ENCODE results near the gene SPTLC3.

The SPTLC3 gene

GRCh38 chr20:13017235-13017634 is 8.5 kb downstream of the SPTLC3 start:
- no peak overlapping the region for H3K4me3 ChIP-seq (ENCODE audit: extremely low read depth, insufficient read depth, low read length, poor library complexity, severe bottlenecking)
- no CpG with 5 or more reads among the region's 1 CpG for WGBS, 2 experiments (ENCODE audit: insufficient coverage in 2 of 2)
- peaks cover 3% of the 10 kb centered on the region for H3K4me1 ChIP-seq (ENCODE audit: control insufficient read depth, insufficient read depth, low read length, poor library complexity, severe bottlenecking)
- no peak overlapping the region for H3K27ac ChIP-seq (ENCODE audit: low read depth, low read length, severe bottlenecking)
- H3K9me3 ChIP-seq (ENCODE audit: control insufficient read depth, low read length), result peaks cover 18% of the 10 kb centered on the region
- H3K36me3 ChIP-seq (ENCODE audit: control insufficient read depth, insufficient read depth, low read length), result no peaks in the 10 kb centered on the region

GRCh38 chr20:13017883-13018535 is 9.2 kb downstream of the SPTLC3 start:
- Histone ChIP-seq H3K27ac (ENCODE audit: low read depth, low read length, severe bottlenecking) (no peak overlapping the region), H3K36me3 (ENCODE audit: control insufficient read depth, insufficient read depth, low read length) (no peaks in the 10 kb centered on the region), H3K4me1 (ENCODE audit: control insufficient read depth, insufficient read depth, low read length, poor library complexity, severe bottlenecking) (peaks cover 6% of the 10 kb centered on the region), H3K9me3 (ENCODE audit: control insufficient read depth, low read length) (peaks cover 22% of the 10 kb centered on the region), H3K4me3 (ENCODE audit: extremely low read depth, insufficient read depth, low read length, poor library complexity, severe bottlenecking) (no peak overlapping the region)
- 75 to 100% methylated on average over 1 to 2 of the region's 2 CpGs for WGBS, 2 experiments (ENCODE audit: insufficient coverage in 2 of 2)

DNA sequence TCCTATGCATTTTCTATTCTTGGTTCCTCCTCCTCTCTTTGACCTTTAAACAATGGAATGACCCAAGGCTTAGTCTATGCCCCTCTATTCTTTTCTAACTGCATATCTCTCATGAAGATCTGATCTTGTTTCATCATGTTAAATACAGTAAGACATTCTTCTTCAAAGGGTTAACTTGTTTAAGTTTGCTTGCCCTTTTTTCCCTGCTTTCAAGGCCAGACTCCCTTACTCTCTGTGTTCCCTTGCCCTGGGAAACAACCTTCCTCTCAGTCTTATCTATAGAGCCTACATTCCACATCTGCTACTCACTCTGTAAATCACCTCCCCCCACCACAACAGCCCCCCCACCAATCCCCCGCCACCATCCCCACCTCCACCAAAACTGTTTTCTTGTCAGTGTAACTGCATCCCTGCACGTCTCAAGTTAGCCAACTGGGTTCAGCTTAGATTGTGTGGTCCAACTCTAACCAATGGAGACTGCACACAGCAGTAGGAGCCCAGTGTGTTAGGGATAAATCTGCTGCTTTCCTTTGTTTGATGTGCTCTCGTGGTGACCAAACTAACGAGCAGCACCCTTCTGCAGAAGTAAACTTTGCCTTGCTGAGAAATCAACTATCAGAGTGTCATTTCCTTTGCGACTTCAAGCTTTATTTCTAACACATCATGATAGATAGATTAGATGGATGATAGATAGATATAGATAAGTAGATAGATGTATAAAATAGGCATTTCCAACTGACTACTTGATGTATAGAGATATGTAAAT is 12.6 kb downstream of the SPTLC3 start:
- Histone ChIP-seq H3K27ac (ENCODE audit: low read depth, low read length, severe bottlenecking) (no peak overlapping the region), H3K4me3 (ENCODE audit: extremely low read depth, insufficient read depth, low read length, poor library complexity, severe bottlenecking) (no peak overlapping the region), H3K36me3 (ENCODE audit: control insufficient read depth, insufficient read depth, low read length) (no peaks in the 10 kb centered on the region), H3K9me3 (ENCODE audit: control insufficient read depth, low read length) (peaks cover 22% of the 10 kb centered on the region), H3K4me1 (ENCODE audit: control insufficient read depth, insufficient read depth, low read length, poor library complexity, severe bottlenecking) (peaks cover 13% of the 10 kb centered on the region)
- WGBS, 2 experiments (ENCODE audit: insufficient coverage in 2 of 2), result 96% methylated on average over 3 of the region's 5 CpGs; no CpG with 5 or more reads in 1 of the 2 experiments

GRCh38 chr20:13022401-13023155 is 13.8 kb downstream of the SPTLC3 start:
- Histone ChIP-seq H3K27ac (ENCODE audit: low read depth, low read length, severe bottlenecking) (no peak overlapping the region), H3K4me1 (ENCODE audit: control insufficient read depth, insufficient read depth, low read length, poor library complexity, severe bottlenecking) (peaks cover 13% of the 10 kb centered on the region), H3K36me3 (ENCODE audit: control insufficient read depth, insufficient read depth, low read length) (no peaks in the 10 kb centered on the region), H3K4me3 (ENCODE audit: extremely low read depth, insufficient read depth, low read length, poor library complexity, severe bottlenecking) (no peak overlapping the region), H3K9me3 (ENCODE audit: control insufficient read depth, low read length) (peaks cover 22% of the 10 kb centered on the region)
- WGBS, 2 experiments (ENCODE audit: insufficient coverage in 2 of 2), result 81 to 91% methylated on average over 3 to 4 of the region's 4 CpGs

DNA sequence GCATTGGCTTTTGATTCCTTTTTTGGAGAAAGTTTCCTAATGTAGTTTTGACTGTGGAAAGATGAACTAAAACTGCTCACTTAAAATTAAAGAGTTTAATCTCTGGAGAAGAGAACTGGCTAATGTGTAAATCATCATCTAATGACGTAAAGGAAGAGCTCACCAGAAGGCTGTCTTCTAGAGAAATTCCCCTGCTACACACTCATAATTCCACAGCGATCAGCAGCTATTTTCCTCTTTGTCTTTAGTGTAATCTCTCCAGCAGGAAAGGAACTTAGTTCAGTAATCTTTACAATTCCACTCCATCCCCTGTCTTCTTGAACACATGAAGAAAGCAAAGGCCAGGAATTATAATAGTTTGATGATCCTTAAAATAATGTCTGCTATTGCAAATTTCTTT is 15.8 kb downstream of the SPTLC3 start:
- Histone ChIP-seq H3K4me3 (ENCODE audit: extremely low read depth, insufficient read depth, low read length, poor library complexity, severe bottlenecking) (no peak overlapping the region), H3K9me3 (ENCODE audit: control insufficient read depth, low read length) (peaks cover 19% of the 10 kb centered on the region), H3K4me1 (ENCODE audit: control insufficient read depth, insufficient read depth, low read length, poor library complexity, severe bottlenecking) (peaks cover 18% of the 10 kb centered on the region), H3K36me3 (ENCODE audit: control insufficient read depth, insufficient read depth, low read length) (no peaks in the 10 kb centered on the region), H3K27ac (ENCODE audit: low read depth, low read length, severe bottlenecking) (no peak overlapping the region)
- WGBS, 2 experiments (ENCODE audit: insufficient coverage in 2 of 2), result 100% methylated on average over 1 of the region's 2 CpGs

DNA sequence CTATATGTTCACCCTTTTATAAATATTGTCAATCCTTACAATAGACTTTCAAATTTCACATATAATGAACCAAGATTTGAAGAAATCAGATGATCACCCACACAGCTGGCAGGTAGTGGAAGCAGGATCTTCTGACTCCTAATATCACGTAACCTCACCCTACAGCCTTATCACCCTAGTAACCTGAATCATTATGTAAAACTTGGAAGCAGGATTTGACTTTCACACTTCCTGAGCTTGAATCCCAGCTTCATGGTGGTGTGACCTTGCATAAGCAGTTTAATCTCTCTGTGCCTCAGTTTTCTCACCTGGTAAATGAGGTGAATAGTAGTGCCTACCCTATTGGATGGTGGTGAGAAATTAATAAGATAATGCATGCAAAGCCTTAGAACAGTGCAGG is 16.4 kb downstream of the SPTLC3 start:
- H3K36me3 ChIP-seq (ENCODE audit: control insufficient read depth, insufficient read depth, low read length), result no peaks in the 10 kb centered on the region
- no peak overlapping the region for H3K4me3 ChIP-seq (ENCODE audit: extremely low read depth, insufficient read depth, low read length, poor library complexity, severe bottlenecking)
- WGBS, 2 experiments (ENCODE audit: insufficient coverage in 2 of 2), result 100% methylated on average over 1 of the region's 1 CpG; no CpG with 5 or more reads in 1 of the 2 experiments
- peaks cover 21% of the 10 kb centered on the region for H3K4me1 ChIP-seq (ENCODE audit: control insufficient read depth, insufficient read depth, low read length, poor library complexity, severe bottlenecking)
- H3K27ac ChIP-seq (ENCODE audit: low read depth, low read length, severe bottlenecking), result no peak overlapping the region
- H3K9me3 ChIP-seq (ENCODE audit: control insufficient read depth, low read length), result peaks cover 19% of the 10 kb centered on the region

GRCh38 chr20:13028001-13028400 is 19.2 kb downstream of the SPTLC3 start:
- no peak overlapping the region for H3K27ac ChIP-seq (ENCODE audit: low read depth, low read length, severe bottlenecking)
- 81 to 95% methylated on average over 2 of the region's 4 CpGs for WGBS, 2 experiments (ENCODE audit: insufficient coverage in 2 of 2)
- no peak overlapping the region for H3K4me3 ChIP-seq (ENCODE audit: extremely low read depth, insufficient read depth, low read length, poor library complexity, severe bottlenecking)

DNA sequence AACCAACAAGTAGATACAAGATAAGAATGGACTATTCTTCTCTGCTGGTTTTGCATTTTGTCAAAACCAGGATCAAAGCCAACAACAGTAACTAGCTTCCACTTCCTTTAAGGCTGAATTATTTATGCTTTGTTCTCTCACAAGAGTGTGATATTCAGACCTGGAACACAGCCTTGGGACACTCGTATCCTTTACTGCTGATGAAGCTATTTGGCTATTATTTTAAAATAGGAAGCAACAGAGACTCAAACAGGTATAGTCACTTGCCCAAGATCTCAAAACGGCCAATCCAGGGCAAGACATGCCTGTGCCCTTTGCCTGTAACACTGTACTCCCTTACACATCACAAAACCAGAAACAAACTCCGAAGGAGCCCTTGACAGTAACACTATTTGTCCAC is 19.9 kb downstream of the SPTLC3 start:
- no peak overlapping the region for H3K4me3 ChIP-seq (ENCODE audit: extremely low read depth, insufficient read depth, low read length, poor library complexity, severe bottlenecking)
- no peaks in the 10 kb centered on the region for H3K9me3 ChIP-seq (ENCODE audit: control insufficient read depth, low read length)
- 74 to 90% methylated on average over 2 to 3 of the region's 3 CpGs for WGBS, 2 experiments (ENCODE audit: insufficient coverage in 2 of 2)
- peaks cover 19% of the 10 kb centered on the region for H3K4me1 ChIP-seq (ENCODE audit: control insufficient read depth, insufficient read depth, low read length, poor library complexity, severe bottlenecking)
- H3K36me3 ChIP-seq (ENCODE audit: control insufficient read depth, insufficient read depth, low read length), result no peaks in the 10 kb centered on the region
- no peak overlapping the region for H3K27ac ChIP-seq (ENCODE audit: low read depth, low read length, severe bottlenecking)

More at GRCh38 chr20:13028001-13028400, 19.2 kb downstream of the SPTLC3 start:
- H3K9me3 ChIP-seq (ENCODE audit: control insufficient read depth, low read length), result no peaks in the 10 kb centered on the region
- H3K4me1 ChIP-seq (ENCODE audit: control insufficient read depth, insufficient read depth, low read length, poor library complexity, severe bottlenecking), result peaks cover 21% of the 10 kb centered on the region
- no peaks in the 10 kb centered on the region for H3K36me3 ChIP-seq (ENCODE audit: control insufficient read depth, insufficient read depth, low read length)

DNA sequence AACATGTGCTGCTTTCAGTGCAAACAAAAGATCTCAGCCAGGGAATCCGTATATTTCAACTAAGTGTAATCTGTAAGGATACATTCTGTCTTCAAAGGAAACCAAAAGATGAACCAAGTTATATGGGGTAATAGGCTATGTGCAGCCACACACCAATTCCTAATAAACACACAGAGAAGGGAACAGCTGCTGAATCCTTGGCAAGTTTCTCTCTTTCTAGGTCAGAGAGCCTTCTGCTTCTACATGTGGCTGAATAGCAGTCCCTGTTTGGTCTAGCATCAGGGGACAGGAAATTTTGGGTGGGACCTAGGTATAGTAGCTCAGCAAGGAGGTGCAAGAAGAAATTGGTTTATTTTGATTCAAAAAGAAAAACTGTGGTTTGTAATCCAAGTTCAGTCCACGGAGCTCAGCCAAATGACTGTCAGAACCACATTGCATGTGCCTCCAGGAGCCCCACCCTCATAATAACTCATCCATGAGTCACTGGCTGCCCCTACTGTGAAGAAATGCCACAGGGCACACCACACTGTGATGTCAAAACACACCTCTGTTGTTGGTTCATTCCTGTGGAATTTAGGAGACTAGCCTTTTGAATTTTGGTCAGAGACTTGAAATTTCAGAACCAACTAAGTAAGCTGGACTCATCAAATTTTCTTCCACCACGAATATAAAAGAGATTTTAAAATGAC is 21.1 kb downstream of the SPTLC3 start:
- H3K4me1 ChIP-seq (ENCODE audit: control insufficient read depth, insufficient read depth, low read length, poor library complexity, severe bottlenecking), result peaks cover 18% of the 10 kb centered on the region
- no peaks in the 10 kb centered on the region for H3K36me3 ChIP-seq (ENCODE audit: control insufficient read depth, insufficient read depth, low read length)
- no peaks in the 10 kb centered on the region for H3K9me3 ChIP-seq (ENCODE audit: control insufficient read depth, low read length)
- no peak overlapping the region for H3K4me3 ChIP-seq (ENCODE audit: extremely low read depth, insufficient read depth, low read length, poor library complexity, severe bottlenecking)
- WGBS, 2 experiments (ENCODE audit: insufficient coverage in 2 of 2), result 20 to 25% methylated on average over 1 of the region's 3 CpGs
- peak overlapping the region; percentile 34 for H3K27ac ChIP-seq (ENCODE audit: low read depth, low read length, severe bottlenecking)

DNA sequence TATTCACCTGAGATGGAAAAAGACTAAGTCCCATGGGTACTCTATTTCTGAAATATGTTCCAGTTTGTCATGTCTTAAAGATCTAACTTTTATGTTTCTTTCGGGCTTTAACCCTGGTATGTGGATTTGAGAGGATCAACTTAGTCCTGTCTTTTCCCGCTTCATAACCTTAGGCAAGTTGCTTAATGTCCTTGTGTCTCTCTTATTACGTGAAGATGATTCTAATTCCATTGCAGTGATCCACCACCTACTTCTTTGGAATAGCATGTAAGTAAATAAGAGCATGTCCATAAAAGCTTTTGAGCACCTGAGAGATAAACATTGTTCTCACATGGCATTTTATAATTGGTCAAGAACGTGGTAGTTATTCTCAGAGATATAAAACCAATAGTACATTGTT is 23.0 kb downstream of the SPTLC3 start:
- H3K36me3 ChIP-seq (ENCODE audit: control insufficient read depth, insufficient read depth, low read length), result no peaks in the 10 kb centered on the region
- no peak overlapping the region for H3K4me3 ChIP-seq (ENCODE audit: extremely low read depth, insufficient read depth, low read length, poor library complexity, severe bottlenecking)
- 100% methylated on average over 1 of the region's 4 CpGs for WGBS, 2 experiments (ENCODE audit: insufficient coverage in 2 of 2)
- no peaks in the 10 kb centered on the region for H3K9me3 ChIP-seq (ENCODE audit: control insufficient read depth, low read length)
- no peak overlapping the region for H3K27ac ChIP-seq (ENCODE audit: low read depth, low read length, severe bottlenecking)
- H3K4me1 ChIP-seq (ENCODE audit: control insufficient read depth, insufficient read depth, low read length, poor library complexity, severe bottlenecking), result peaks cover 14% of the 10 kb centered on the region

Data from mesodermal cell (in vitro differentiated cells).